ENCODE measurements around the gene WWC2. TPM values are rescaled to one million over a fixed set of nuclear protein-coding genes. Genes with fewer than 3 reads are reported as not detected.
A peak's percentile ranks its signal among the peaks of the same experiment; 100 is the strongest.

Gene WWC2
- total RNA-seq, 1 donor from 2014 or later = 25.7 TPM

DNA sequence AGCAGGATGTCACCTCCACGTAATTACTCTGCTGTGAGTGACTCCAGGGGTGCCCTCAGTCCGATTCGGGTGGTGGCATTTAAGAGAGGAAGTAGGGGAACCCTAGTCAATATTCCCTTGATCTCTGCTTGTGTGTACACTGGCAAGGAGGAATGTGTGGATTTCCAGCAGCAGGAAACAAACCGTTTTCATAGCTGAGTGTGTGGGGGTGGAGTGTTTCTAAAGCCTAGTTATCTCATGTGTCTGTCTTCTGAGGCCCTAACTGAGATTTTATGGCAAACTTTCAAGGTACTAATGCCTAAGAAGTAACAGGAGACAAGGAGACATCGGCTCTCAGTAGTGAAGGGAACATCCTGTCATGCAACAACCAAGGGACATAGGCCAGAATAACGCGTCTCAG lies 229.8 kb downstream of the WWC2 start:
- no peak for DNase-seq (ENCODE audit: low read depth, low spot score)

GRCh38 chr4:183329244-183329643 lies 230.2 kb downstream of the WWC2 start:
- no peak for DNase-seq (ENCODE audit: low read depth, low spot score)

GRCh38 chr4:183329954-183330742 lies 231.1 kb downstream of the WWC2 start:
- DNase-seq (ENCODE audit: low read depth, low spot score) = no peak

DNA sequence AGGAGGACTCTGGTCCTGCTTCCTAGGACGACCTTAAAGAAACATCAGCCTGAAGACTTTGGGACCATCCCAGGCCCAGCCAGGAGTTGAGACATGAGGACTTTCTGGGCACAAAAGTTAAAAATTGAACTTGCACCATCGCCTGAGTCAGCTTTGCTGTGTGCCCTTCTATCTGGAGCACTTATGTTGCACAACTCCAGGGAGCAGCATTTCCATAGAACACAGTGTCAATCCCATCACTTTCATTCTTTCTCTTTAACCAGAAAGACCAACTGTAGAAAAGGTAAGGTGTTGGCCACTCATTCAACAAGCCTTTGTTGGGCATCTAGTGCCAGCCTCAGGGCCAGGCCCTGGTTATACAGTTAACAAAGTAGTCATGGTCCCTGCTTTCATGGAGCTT lies 231.8 kb downstream of the WWC2 start:
- DNase-seq (ENCODE audit: low read depth, low spot score) = no peak

- no peak for DNase-seq (ENCODE audit: low read depth, low spot score)
Measured at GRCh38 chr4:183332447-183332846, 233.4 kb downstream of the WWC2 start.

DNA sequence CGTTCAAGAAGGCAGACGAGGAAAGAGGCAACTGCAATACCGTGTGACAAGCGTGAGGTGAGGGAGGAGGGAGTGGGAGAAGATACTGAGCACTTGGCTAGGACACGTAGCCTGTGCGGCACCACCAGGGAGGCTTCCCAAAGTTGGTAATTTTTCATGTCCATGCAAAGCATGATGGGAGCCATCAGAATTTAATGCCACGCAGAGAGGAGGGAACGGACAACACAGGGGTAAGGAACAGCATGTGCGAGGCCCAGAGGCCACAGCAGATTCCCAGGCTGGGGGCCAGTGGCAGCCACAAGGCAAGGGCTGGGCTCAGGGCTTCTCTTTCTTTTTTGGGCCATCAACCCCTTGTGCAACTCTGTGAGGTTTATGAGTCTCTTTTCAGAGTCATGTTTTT lies 234.1 kb downstream of the WWC2 start:
- DNase-seq (ENCODE audit: low read depth, low spot score) = no peak

- no peak for DNase-seq (ENCODE audit: low read depth, low spot score)
Measured at GRCh38 chr4:183333983-183334382, 234.9 kb downstream of the WWC2 start.

DNA sequence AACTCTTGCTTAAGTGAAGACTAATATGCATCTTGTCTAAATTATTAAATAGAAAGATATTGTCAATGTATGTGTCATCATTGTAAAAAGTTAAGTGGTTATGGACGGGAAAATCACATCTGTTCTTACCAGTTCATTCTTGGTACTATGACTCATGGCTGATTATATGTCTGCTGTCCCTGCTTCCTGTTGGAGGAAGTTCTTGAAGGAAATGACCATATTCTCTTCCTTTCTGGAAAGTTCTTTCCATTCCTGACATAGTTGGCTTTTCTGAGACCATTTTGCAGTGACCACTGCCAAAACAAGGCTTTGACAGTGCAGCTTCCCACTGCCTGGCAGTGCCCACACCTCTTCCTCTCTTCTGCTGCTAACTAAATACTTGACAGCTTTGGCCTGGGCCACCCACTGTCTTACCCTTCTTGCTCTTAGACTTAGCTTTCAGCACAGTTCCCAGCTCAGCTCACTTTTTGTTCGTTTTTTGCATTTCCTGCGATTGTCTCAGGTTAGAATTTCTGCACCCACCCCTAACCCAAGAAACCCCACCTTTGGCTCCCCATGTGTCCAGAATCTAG lies 236.4 kb downstream of the WWC2 start:
- DNase-seq (ENCODE audit: low read depth, low spot score) = peak; percentile 93

DNA sequence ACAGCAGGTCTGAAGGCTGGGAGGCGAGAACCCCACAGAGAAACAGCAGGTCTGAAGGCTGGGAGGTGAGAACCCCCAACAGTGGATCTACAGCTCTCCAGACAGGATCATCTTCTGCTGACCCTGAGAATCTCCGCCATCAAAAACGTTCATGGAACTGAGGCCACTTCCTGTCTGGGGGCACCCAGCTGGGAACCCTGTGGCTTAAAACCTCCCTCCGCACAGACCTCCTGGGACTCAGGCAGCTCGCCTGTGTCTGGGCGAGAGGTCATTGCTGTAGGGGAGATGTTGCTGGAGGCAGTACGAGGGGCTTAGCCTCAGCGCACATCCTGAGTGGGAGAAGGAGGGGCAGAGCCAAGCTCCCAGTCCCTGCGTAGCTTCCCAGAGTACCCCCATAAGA lies 238.3 kb downstream of the WWC2 start:
- no peak for DNase-seq (ENCODE audit: low read depth, low spot score)

- no peak for DNase-seq (ENCODE audit: low read depth, low spot score)
Measured at GRCh38 chr4:183337833-183338232, 238.8 kb downstream of the WWC2 start.

- DNase-seq (ENCODE audit: low read depth, low spot score) = no peak
Measured at GRCh38 chr4:183342541-183343533, 243.8 kb downstream of the WWC2 start.

DNA sequence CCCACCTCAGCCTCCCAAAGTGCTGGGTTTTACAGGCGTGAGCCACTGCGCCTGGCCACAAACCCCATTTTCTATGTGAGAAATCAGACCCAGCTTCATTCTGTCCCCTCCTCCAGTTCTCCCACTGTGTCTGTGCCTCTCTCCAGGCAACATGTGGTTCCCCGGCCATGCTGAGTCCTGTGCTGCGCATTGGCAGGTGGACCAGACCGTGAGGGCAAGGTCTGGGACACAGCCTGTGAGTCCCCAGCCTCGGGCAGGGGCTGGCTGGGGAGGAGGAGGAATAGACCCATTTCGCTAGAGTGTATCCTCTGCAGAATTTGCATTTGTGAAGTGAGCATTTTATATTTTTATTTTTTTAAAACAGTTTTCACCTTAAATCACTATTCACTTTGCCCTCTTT lies 244.7 kb downstream of the WWC2 start:
- DNase-seq (ENCODE audit: low read depth, low spot score) = no peak

DNA sequence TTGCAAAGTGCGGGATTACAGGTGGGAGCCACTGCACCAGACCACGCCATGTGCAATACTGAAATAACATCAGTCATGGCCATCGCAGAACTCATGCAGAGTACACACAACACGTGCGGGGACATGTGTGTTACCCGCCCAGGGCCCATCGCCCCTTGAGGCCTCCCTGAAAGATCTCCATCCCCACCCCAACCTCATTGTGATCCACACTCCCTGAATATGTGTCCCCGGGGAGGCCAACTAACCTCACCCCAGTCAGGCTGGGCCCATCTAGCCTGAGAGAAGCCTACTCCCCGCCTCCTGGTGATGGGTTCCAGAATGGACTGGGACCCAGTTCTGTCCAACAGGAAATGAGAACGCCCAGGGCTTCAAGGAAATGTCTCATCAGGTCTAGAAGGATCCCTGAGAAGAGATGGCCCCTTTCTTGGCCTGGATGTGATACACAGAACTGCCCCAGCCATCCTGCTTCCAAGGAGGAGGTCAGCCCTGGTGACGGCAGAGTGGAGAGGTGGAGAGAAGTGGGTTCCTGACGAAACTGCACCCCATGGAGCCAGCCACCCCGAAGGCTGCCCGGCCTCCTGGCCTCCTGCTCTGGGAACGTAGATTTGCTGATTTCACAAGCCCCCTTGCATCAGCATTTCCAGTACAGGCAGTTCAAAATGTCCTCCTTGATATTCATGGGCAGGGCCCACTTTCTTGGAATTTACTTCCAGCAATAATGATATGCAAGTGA lies 245.6 kb downstream of the WWC2 start:
- DNase-seq (ENCODE audit: low read depth, low spot score) = no peak

GRCh38 chr4:183345261-183345660 lies 246.2 kb downstream of the WWC2 start:
- DNase-seq (ENCODE audit: low read depth, low spot score) = no peak

- no peak for DNase-seq (ENCODE audit: low read depth, low spot score)
Measured at GRCh38 chr4:183347146-183347545, 248.1 kb downstream of the WWC2 start.

DNA sequence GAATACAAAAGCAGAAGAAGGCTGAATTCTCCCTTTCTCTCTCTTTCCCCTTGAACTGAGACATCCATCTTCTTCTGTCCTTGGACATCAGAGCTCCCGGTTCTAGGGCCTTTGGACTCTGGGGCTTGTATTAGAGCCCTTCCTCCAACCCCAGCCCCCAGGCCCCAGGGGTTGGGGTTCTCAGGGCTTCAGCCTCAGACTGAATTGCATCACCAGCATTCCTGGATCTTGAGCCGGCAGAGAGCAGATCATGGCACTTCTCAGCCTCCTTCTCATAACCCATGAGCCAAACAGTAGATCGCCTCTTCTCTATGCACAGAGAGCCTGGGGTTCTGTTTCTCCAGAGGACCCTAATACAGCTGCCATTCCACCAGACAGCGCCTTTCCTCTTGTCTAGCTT lies 248.5 kb downstream of the WWC2 start:
- no peak for DNase-seq (ENCODE audit: low read depth, low spot score)

- no peak for DNase-seq (ENCODE audit: low read depth, low spot score)
Measured at GRCh38 chr4:183348136-183348535, 249.1 kb downstream of the WWC2 start.

- peak; percentile 73 for DNase-seq (ENCODE audit: low read depth, low spot score)
Measured at GRCh38 chr4:183348706-183349659, 249.9 kb downstream of the WWC2 start.

DNA sequence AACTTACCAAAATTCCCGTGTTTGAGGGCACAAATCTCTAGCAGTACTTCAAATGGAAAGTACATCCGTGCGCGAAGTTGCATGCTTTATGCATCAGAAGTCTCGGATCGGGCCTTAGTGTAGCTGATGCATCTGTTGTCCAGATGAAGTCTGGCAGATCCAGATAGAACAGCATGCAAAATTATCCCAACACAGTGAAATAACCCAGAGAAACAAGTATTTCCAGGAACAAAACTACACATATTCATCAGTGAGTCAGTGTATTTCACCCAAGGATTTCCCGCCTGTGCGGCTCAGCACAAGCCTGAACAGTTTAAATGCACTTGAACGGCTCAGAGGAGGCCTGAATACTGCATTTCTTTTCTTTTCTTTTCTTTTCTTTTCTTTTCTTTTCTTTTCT lies 250.6 kb downstream of the WWC2 start:
- DNase-seq (ENCODE audit: low read depth, low spot score) = no peak
